ENCODE measurements around the gene GNAZ.

Gene GNAZ

GRCh38 chr22:23063539-23064380, 6.6 kb upstream of the GNAZ start:
- no peak for TF ChIP-seq CTCF (conservative IDR thresholded peaks at IDR 0.05)
- no peak overlapping the region for H3K27ac ChIP-seq

GRCh38 chr22:23064381-23065068, 5.8 kb upstream of the GNAZ start:
- H3K27ac ChIP-seq: no peak overlapping the region
- TF ChIP-seq CTCF (conservative IDR thresholded peaks at IDR 0.05): no peak

- no peak for TF ChIP-seq CTCF (conservative IDR thresholded peaks at IDR 0.05)
- no peak overlapping the region for H3K27ac ChIP-seq
Measured at GRCh38 chr22:23065069-23065451, 5.3 kb upstream of the GNAZ start.

- no peak overlapping the region for H3K27ac ChIP-seq
- TF ChIP-seq CTCF (conservative IDR thresholded peaks at IDR 0.05): no peak
Measured at GRCh38 chr22:23065495-23066122, 4.7 kb upstream of the GNAZ start.

GRCh38 chr22:23066200-23067022, 3.9 kb upstream of the GNAZ start:
- no peak overlapping the region for H3K27ac ChIP-seq
- no peak for TF ChIP-seq CTCF (conservative IDR thresholded peaks at IDR 0.05)

- TF ChIP-seq CTCF (conservative IDR thresholded peaks at IDR 0.05): no peak
- H3K27ac ChIP-seq: no peak overlapping the region
Measured at GRCh38 chr22:23067023-23067650, 3.2 kb upstream of the GNAZ start.
